ENCODE results near the gene PVALEF.
"Not testable (repeated sequence)": the region's sequence is repeated elsewhere in the genome, so short reads cannot be mapped to it uniquely, and the experiment has no call there.

Gene PVALEF

GRCh38 chr17:81147701-81148100, 17.6 kb upstream of the PVALEF start:
- no peak for DNase-seq

- no peak for DNase-seq
Measured at GRCh38 chr17:81148571-81148970, 16.7 kb upstream of the PVALEF start.

- DNase-seq = no peak
Measured at GRCh38 chr17:81148986-81149533, 16.2 kb upstream of the PVALEF start.

GRCh38 chr17:81150377-81151077, 14.8 kb upstream of the PVALEF start:
- no peak for DNase-seq

- no peak for DNase-seq
Measured at GRCh38 chr17:81151278-81151677, 14.0 kb upstream of the PVALEF start.

DNA sequence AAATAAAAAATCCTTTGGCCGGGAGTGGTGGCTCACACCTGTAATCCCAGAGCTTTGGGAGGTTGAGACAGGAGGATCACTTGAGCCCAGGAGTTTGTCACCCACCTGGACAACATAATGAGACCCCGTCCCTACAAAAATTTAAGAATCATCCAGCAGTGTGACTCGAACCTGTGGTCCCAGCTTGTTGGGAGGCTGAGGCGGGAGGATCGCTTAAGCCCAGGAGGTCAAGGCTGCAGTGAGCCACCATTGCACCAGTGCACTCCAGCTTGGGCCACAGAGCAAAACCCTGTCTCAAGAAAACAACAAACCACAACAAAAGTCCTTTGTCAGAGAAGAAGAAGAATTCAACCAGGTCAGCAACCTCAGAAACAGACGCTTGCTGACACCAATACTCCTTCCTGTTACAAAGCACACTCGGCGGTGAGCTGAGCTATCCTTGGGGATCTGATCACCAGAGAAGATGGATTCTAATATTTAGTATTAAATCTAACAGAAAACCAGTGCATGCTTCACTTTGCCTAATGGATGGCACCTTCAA, 12.9 kb upstream of the PVALEF start:
- DNase-seq = no peak

DNA sequence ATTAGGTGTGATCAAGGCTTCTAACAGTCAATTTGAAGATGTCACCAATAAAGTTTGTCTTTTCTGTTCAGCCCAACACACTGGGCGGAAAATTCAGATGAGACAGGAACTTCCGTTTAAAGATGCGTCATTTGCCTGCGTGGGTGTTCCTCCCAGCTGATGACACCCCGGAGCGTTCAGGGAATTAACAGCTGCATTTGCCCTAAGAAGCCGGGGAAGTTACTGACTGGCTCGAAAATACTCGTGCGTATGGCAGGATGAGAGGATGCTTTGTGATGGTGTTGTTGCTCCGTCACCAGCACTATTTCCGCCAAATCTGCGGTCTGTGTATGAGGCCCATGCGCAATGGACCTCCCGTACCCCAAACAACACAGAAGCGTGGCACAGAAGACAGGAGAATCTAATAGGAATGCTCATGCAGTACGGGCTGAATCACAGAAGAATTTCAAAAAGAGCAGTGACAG, 11.9 kb upstream of the PVALEF start:
- DNase-seq = no peak

- not testable (repeated sequence) for DNase-seq
Measured at GRCh38 chr17:81154016-81154415, 11.3 kb upstream of the PVALEF start.

DNA sequence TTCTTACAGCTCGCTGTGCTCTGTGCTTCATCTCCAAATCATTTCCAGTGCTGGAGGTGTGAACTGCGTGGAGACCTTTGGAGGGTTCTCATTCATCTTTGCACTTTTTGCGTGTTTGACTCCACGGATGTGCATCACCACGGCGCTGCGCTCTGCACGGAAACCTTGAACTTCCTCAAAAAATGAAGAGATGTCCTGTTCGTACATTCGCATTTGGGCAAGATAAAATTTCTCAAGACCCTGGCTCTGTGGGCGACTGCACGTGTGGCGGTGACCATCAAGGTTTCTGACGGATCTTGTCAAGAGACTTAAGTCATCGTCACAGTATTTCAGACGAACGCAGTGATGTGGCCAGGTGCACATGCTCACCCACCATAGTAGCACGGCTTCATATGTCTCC, 10.3 kb upstream of the PVALEF start:
- no peak for DNase-seq

- no peak for DNase-seq
Measured at GRCh38 chr17:81156866-81157805, 8.2 kb upstream of the PVALEF start.

GRCh38 chr17:81157848-81158687, 7.2 kb upstream of the PVALEF start:
- DNase-seq = no peak

- DNase-seq = no peak
Measured at GRCh38 chr17:81158688-81159590, 6.4 kb upstream of the PVALEF start.

DNA sequence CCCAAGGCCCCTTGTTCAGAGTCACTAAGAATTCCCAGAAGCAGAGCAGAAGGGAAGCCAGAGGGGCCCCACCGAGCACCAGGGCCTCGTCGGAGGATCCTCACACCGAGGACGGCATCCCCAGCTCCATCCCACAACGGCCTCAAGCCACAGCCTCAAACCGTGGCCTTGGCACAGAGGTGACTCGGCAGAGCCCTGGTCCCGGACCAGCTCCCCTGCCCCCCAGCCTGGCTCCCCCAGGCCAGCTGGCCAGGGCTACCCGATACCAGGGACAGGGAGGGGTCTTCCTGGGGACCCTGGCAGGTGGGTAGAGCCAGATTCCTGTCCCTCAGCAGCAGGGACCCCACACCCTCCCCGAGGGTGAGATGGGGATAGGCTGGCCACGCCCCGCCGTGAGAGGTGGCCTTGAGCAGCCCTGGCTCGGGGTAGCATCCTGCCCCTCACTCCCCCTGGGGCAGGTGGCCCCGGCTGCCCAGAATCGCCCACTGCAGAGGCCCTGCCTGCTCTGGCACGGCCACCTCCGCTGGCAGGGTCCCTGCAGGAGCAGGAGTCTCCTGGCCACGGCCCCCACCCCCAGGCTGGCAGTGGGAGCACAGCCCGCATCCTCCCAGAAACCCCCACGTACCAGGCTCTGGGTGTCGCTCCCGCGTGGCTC, 5.6 kb upstream of the PVALEF start:
- no peak for DNase-seq

GRCh38 chr17:81160306-81160705, 5.0 kb upstream of the PVALEF start:
- no peak for DNase-seq

- no peak for DNase-seq
Measured at GRCh38 chr17:81160747-81161453, 4.4 kb upstream of the PVALEF start.

- DNase-seq = no peak
Measured at GRCh38 chr17:81161536-81161935, 3.8 kb upstream of the PVALEF start.

DNA sequence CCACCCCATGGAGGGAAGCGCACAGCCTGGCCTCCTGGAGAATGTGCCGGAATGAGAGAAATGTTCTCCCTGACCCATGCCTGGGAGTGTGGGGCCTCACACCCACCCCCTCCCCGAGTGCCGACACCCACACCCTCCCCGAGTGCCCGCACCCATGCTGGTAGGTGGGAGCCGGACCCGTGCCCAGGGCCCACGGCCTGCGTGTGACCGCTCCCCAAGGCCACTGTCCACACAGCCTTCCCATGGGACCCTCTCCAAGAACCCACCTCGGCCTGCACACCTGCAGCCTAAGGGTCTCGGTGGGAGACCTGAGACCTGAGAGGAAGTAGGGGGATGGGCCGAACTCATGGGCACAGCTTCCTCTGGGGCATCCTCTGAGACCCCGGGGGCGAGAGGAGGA, 3.3 kb upstream of the PVALEF start:
- no peak for DNase-seq

GRCh38 chr17:81162491-81162890, 2.8 kb upstream of the PVALEF start:
- no peak for DNase-seq

DNA sequence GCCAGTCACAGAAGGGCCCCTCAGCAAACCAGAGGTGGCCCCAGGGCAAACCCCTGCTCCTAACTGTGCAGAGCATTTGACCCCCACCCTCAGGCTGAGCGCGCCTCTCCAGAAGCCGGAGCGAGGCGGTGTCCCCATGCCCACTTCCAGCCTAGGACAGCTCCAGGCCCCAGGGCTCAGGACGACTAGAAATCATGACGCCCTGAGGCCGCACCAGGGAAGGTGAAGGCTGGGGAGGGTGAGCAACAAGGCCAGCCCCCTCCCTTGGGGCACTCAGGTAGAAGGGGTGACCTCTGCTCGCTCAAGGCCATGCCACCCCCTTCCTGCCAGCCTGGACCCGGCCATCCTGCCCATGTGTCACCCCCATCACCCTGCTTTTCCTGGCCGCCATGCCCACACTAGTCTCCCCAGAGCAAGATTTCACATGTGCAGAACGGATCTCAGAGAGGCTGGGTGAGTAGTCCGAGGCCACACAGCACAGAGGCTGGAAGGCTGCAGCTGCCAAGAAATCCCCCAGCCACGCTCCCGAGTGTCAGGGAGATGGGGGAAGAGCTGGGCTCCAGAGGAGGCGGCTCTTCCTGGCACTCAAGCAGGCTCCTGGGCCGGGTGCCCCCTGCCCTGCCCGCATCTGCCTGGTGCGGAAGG, 2.1 kb upstream of the PVALEF start:
- no peak for DNase-seq
